ENCODE data around the gene TP53. TPM values are rescaled to one million over a fixed set of nuclear protein-coding genes. Genes with fewer than 3 reads are reported as not detected.
A peak's percentile ranks its signal among the peaks of the same experiment; 100 is the strongest.

TP53 gene
- total RNA-seq, 2 donors from 2014 or later, result 12.9 to 20.1 TPM

- H3K9me3 ChIP-seq, result no peaks in the 10 kb centered on the region
- H3K4me3 ChIP-seq, result peak overlapping the region; percentile 65 to 75
- TF ChIP-seq CTCF (IDR thresholded peaks at IDR 0.05), result no peak
- H3K27ac ChIP-seq, result peak overlapping the region; percentile 89 to 93
- peak; percentile 91 for DNase-seq (ENCODE audit: low spot score)
- H3K4me1 ChIP-seq, result peaks cover 6 to 21% of the 10 kb centered on the region in 2 donors
- H3K27me3 ChIP-seq, result no peaks in the 10 kb centered on the region
- H3K36me3 ChIP-seq, result no peaks in the 10 kb centered on the region
Measured at GRCh38 chr17:7685533-7686221, 1.6 kb downstream of the TP53 start.

GRCh38 chr17:7684851-7685532 lies 2.3 kb downstream of the TP53 start:
- Histone ChIP-seq H3K9me3 (no peaks in the 10 kb centered on the region), H3K27ac (peak overlapping the region; percentile 89 to 93), H3K4me1 (peaks cover 6 to 21% of the 10 kb centered on the region in 2 donors), H3K4me3 (peak overlapping the region; percentile 65 to 75), H3K36me3 (no peaks in the 10 kb centered on the region), H3K27me3 (no peaks in the 10 kb centered on the region)
- no peak for TF ChIP-seq CTCF (IDR thresholded peaks at IDR 0.05)
- no peak for DNase-seq (ENCODE audit: low spot score)

GRCh38 chr17:7677388-7678067 lies 9.8 kb downstream of the TP53 start:
- H3K4me1 ChIP-seq, result no peaks in the 10 kb centered on the region
- no peaks in the 10 kb centered on the region for H3K27me3 ChIP-seq
- no peak for DNase-seq (ENCODE audit: low spot score)
- H3K36me3 ChIP-seq, result peaks cover 34% of the 10 kb centered on the region
- H3K4me3 ChIP-seq, result no peak overlapping the region
- TF ChIP-seq CTCF (IDR thresholded peaks at IDR 0.05), result no peak
- H3K27ac ChIP-seq, result no peak overlapping the region
- peaks cover 0 to 6% of the 10 kb centered on the region in 2 donors for H3K9me3 ChIP-seq

GRCh38 chr17:7676533-7676932 lies 10.8 kb downstream of the TP53 start:
- no peak for DNase-seq (ENCODE audit: low spot score)
- peaks cover 42% of the 10 kb centered on the region for H3K36me3 ChIP-seq

GRCh38 chr17:7674934-7675333 lies 12.4 kb downstream of the TP53 start:
- Histone ChIP-seq H3K36me3 (peaks cover 57% of the 10 kb centered on the region), H3K9me3 (peaks cover 0 to 6% of the 10 kb centered on the region in 2 donors), H3K27me3 (no peaks in the 10 kb centered on the region), H3K27ac (no peak overlapping the region), H3K4me3 (no peak overlapping the region), H3K4me1 (no peaks in the 10 kb centered on the region)
- no peak for DNase-seq (ENCODE audit: low spot score)
- TF ChIP-seq CTCF (IDR thresholded peaks at IDR 0.05), result no peak

More at GRCh38 chr17:7676533-7676932, 10.8 kb downstream of the TP53 start:
- Histone ChIP-seq H3K27me3 (no peaks in the 10 kb centered on the region), H3K4me1 (no peaks in the 10 kb centered on the region), H3K27ac (no peak overlapping the region), H3K4me3 (no peak overlapping the region), H3K9me3 (peaks cover 0 to 6% of the 10 kb centered on the region in 2 donors)
- no peak for TF ChIP-seq CTCF (IDR thresholded peaks at IDR 0.05)
